K562 (cell line): ENCODE results near the gene DMD.

Experiments used
- EP300 ChIP-seq: IDR thresholded peaks from 2 replicates; pipeline ENCODE4 v1.6.1; 2012; ENCODE audit warnings: low read length, improper control_type of control experiment
- EZH2 ChIP-seq: IDR thresholded peaks from 2 replicates; pipeline ENCODE4 v1.6.1; 2012; ENCODE audit warnings: low read depth, mild to moderate bottlenecking, inconsistent platforms, low read length, borderline replicate concordance
- GATAD2A ChIP-seq: fragments of 450-650 bp; IDR thresholded peaks from 2 replicates; pipeline ENCODE4 v1.6.1; 2017
- NCOA1 ChIP-seq: fragments of 450-650 bp; IDR thresholded peaks from 2 replicates; pipeline ENCODE4 v1.6.1; 2016; ENCODE audit warnings: low read depth
- NR2C2 ChIP-seq, 2 experiments: fragments of 200-800 bp in 1 of 2; sonication (Bioruptor generic) in 1 of 2; sonication (generic) in 1 of 2; formaldehyde crosslinking in 1 of 2; IDR thresholded peaks; 2 replicates each; pipeline versions ENCODE4 v1.6.1 to v1.8.0; 2016 to 2022; ENCODE audit warnings: mild to moderate bottlenecking in 1 of 2, missing compliant biosample characterization in 1 of 2, missing genetic modification characterization in 1 of 2, missing genetic modification reagents in 1 of 2
- PHF20 ChIP-seq: fragments of 450-650 bp; IDR thresholded peaks from 2 replicates; pipeline ENCODE4 v1.6.1; 2018; ENCODE audit not compliant: partially characterized antibody
- POLR2AphosphoS5 ChIP-seq: IDR thresholded peaks from 2 replicates; pipeline ENCODE4 v1.6.1; 2011; ENCODE audit warnings: mild to moderate bottlenecking, low read depth, low read length, moderate library complexity; ENCODE audit not compliant: control insufficient read depth, insufficient read depth
- TF ChIP-seq, protein P1 (sequence below): fragments of 450-650 bp; formaldehyde crosslinking; IDR thresholded peaks from 2 replicates; pipeline ENCODE4 v1.4.0; 2022; ENCODE audit warnings: missing genetic modification characterization
- TF ChIP-seq, protein P2 (sequence below), 3 experiments: IDR thresholded peaks in 2 of 3; conservative IDR thresholded peaks in 1 of 3; 2 replicates each; pipeline ENCODE4 v1.5.1; 2011 to 2012; ENCODE audit warnings: low read length in 3 of 3, mild to moderate bottlenecking in 3 of 3, control low read depth in 2 of 3, improper control_type of control experiment in 1 of 3, inconsistent platforms in 1 of 3, low read depth in 1 of 3, mixed read lengths in 1 of 3, moderate library complexity in 1 of 3; ENCODE audit not compliant: insufficient read depth in 2 of 3
- TF ChIP-seq, protein P3 (sequence below): sonication (generic); formaldehyde crosslinking; IDR thresholded peaks from 2 replicates; pipeline ENCODE4 v1.8.0; 2022; ENCODE audit warnings: mild to moderate bottlenecking, missing genetic modification reagents

DNA sequence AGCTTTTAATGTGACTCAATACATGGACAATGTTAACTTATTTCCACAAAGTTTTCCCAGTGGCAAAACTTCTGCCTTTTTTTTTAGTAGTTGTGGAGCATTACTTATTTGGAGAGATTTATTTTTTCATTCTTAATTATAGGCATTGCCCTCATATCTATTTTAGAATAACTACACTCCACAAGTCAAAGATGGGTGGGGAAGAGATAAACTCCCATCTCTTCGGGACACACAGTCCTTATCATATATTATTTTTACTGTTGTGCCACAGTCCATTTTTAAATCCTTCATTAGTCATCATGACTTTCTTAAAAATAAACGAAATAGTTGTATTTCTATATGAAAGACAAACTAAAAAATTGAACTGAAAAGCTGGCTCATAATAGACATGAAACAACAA is 1.2 kb downstream of the DMD start:
- TF ChIP-seq, protein P1, sequence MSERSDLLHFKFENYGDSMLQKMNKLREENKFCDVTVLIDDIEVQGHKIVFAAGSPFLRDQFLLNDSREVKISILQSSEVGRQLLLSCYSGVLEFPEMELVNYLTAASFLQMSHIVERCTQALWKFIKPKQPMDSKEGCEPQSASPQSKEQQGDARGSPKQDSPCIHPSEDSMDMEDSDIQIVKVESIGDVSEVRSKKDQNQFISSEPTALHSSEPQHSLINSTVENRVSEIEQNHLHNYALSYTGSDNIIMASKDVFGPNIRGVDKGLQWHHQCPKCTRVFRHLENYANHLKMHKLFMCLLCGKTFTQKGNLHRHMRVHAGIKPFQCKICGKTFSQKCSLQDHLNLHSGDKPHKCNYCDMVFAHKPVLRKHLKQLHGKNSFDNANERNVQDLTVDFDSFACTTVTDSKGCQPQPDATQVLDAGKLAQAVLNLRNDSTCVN, result no peak
- TF ChIP-seq PHF20 (no peak), GATAD2A (no peak), NCOA1 (no peak), EP300 (no peak), NR2C2 (CRISPR knock-in tag; IDR thresholded peaks at IDR 0.05) (no peak), NR2C2 (tag; IDR thresholded peaks at IDR 0.05) (no peak), POLR2AphosphoS5 (no peak), EZH2 (no peak)
- TF ChIP-seq, protein P2, sequence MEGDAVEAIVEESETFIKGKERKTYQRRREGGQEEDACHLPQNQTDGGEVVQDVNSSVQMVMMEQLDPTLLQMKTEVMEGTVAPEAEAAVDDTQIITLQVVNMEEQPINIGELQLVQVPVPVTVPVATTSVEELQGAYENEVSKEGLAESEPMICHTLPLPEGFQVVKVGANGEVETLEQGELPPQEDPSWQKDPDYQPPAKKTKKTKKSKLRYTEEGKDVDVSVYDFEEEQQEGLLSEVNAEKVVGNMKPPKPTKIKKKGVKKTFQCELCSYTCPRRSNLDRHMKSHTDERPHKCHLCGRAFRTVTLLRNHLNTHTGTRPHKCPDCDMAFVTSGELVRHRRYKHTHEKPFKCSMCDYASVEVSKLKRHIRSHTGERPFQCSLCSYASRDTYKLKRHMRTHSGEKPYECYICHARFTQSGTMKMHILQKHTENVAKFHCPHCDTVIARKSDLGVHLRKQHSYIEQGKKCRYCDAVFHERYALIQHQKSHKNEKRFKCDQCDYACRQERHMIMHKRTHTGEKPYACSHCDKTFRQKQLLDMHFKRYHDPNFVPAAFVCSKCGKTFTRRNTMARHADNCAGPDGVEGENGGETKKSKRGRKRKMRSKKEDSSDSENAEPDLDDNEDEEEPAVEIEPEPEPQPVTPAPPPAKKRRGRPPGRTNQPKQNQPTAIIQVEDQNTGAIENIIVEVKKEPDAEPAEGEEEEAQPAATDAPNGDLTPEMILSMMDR (IDR thresholded peaks at IDR 0.05 in 2 of 3, conservative IDR thresholded peaks at IDR 0.05 in 1 of 3; ENCODE audit: insufficient read depth in 2 of 3, low read depth in 1 of 3, low read length in 3 of 3), result no peak
- TF ChIP-seq, protein P3, sequence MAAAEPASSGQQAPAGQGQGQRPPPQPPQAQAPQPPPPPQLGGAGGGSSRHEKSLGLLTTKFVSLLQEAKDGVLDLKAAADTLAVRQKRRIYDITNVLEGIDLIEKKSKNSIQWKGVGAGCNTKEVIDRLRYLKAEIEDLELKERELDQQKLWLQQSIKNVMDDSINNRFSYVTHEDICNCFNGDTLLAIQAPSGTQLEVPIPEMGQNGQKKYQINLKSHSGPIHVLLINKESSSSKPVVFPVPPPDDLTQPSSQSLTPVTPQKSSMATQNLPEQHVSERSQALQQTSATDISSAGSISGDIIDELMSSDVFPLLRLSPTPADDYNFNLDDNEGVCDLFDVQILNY (CRISPR knock-in tag), result no peak
